ENCODE measurements around the gene NOD2. TPM values are rescaled to one million over a fixed set of nuclear protein-coding genes. Genes with fewer than 3 reads are reported as not detected.

The NOD2 gene
- total RNA-seq, 1 donor from 2014 or later, result 0.81 TPM

DNA sequence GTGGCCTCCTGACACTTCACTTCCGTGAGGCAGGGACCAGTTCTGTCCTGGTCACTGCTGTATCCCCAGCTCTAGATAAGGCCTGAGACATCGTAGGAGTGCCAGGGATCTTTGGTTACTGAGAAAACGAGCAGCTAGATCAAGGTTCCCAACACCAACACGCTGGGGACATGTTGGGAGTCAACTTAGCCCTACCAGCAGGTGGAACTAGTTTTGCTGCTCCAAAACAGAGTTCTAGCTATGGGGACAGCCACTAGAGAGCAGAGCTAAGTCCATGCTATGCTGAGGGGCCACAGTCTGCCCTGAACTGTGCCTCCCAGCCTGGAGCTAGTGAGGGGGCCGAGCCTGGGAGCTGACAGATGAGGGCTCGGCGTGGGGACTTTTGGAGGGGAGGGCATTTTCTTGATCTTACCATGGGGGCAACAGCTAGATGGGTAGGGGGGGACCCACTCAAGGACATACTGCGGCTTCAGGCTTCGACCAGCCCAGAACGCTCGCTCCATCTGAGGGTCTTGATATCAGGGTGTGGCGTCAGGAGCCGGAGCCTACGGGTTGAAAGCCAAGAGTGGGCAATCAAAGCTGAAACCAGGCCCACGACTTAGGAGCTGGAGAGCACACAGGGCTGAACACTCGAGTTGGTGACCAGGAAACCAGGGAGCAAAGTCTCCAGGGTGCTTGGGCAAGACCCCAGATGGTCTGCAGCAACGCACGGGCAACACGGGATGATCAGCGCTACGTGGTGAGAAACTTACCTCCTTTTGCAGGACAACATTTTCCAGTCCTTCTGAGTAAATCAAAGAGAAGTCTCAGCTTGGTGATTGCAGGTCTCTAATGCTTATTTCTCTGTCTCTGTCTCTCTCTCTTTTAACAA, 25.7 kb upstream of the NOD2 start:
- intact Hi-C loops (cut with DNase I), result loop anchor here (2.0 to 10.0 kb wide), 4 partner anchors 80 to 640 kb away; partner anchors contain the start of gene CNEP1R1
- ATAC-seq (no peak), DNase-seq (ENCODE audit: missing footprints) (no peak)

DNA sequence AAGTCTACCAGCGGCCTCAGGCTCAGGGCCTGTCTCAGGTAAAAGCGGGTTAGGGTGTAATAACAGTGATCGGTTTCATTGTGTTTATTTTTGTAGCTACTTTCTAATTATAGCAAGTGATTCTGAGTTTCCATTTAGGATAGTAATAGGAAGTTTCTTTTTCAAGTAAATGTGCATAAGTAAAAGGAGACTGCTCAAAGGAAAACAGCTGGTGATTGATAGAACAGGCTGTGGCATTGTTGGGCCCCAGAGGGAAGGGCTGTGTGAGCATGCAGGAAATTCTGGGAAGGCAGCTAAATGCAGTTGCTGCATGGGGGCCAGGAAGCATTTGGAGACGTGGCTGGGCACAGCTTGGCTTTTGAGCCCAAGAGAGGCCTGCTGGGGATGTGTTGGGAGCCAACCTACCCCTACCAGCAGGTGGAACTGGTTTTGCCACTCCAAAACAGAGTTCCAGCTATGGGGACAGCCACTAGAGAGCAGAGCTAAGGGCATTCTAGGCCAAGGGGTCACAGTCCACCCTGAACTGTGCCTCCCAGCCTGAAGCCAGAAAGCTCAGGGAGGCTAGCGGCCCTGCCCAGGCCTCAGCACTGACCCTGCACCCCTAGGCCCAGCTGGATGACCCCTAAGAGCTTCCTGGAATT, 24.9 kb upstream of the NOD2 start:
- intact Hi-C loops (cut with DNase I), result loop anchor here (5.0 to 10.0 kb wide), 3 partner anchors 79 to 641 kb away; partner anchors contain the start of gene CNEP1R1
- ATAC-seq (no peak), DNase-seq (ENCODE audit: missing footprints) (no peak)

DNA sequence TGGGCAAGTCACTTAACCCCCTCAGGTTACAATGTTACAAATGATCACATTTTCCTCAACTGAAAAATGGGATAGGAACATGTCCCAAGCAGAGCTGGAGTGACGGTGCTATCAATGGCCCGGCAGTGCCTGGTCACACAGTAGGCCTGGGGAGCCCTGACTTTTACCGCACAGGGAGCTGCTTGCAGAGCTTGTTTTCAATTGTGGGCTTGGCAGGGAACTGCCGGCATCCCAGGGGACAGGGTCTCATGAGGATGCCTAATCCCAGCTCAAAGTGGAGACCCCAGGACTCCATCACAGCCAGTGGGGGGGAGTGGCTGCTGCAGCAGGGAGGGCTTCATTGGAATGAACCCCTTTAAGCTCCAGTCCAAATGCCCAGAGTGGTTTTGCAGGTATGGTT, 23.7 kb upstream of the NOD2 start:
- DNase-seq (ENCODE audit: missing footprints), result no peak
- intact Hi-C loops (cut with DNase I), result loop anchor here (5.0 to 10.0 kb wide), 3 partner anchors 78 to 642 kb away; partner anchors contain the start of gene CNEP1R1
- ATAC-seq, result no peak

DNA sequence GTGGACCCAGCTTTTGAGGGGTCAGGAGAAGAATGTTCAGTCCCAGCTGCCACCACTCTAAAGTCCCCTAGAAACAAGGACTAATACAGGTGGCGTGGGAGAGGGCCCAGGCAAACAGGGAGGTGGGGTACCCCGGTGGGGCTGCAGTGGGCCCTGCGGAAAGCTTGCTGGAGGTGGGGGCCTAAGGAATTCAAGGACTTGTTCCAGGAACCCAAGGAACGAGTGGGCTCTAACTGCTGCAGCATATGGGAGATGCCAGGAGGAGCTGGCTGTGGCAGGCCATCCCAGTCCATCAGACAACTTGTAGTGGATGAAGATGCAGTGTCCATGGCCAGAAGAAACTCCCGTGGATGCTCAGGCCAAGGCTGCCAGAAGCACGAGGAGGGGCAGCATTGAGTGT, 22.9 kb upstream of the NOD2 start:
- intact Hi-C loops (cut with DNase I), result no loop called here
- no peak for ATAC-seq
- DNase-seq (ENCODE audit: missing footprints), result no peak

DNA sequence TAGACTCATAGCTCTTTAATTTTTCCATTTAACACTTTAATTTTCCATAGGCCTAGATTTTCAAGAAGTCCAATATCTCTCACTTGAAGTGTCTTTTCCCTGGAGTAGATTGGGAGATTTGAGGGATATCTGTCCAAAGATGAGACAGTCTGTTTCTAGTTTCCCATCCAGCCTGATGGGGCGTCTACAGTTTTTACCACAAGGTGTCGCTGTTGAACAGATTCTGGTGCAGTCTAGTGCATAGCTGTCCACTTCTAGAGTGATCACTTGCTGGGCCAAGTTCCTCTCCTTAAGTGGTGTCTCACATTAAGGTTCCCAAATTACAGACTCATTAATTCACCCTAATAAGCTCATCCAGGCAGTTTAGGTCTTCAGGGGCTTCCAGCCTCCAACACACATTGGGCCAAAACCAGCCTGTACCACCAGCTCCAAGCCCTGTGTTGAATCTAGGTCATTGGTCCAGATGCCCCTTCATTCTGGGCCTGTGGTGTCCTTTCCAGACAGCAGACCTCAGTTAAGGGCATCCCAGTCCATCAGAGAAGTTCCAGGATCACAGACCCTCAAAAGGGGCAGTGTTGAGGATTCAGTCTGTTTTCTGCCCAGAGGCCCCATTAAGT, 21.7 kb upstream of the NOD2 start:
- no peak for ATAC-seq
- intact Hi-C loops (cut with DNase I), result no loop called here
- DNase-seq (ENCODE audit: missing footprints), result no peak

DNA sequence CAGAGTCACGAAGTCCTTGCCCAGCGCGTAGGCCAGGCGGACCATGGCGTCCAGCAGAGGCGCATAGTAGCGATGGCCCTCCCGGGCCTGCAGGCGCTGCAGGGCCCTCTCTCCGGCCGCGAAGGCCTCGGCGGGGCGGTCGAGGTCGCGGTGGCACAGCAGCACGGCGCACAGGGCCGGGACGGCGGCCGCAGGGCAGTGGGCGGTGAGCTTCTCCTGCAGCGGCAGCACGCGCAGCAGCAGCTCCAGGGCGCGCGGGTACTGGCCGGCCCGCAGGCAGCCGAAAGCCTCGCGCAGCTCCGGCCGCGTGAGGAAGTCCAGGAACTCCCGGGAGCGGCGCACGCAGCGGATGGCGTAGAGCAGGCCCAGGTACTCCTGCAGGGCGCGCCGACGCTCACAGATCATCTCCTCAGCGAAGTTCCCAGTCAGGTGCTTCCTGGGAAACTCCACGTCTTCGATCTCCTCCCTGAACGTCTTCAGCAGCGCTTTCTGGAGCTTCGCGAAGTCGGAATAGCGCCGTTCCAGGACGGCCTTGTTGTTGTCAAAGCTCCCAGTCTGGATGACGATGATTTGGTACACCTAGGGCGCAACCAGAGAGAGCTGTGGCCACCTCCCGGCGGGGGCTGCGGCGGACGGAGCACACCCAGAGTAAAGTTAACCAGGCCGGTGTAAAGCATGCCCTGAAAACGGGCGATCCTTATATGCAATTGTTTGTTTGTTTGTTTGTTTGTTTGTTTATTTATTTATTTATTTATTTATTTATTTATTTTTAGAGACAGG, 19.7 kb upstream of the NOD2 start:
- ATAC-seq (no peak), DNase-seq (ENCODE audit: missing footprints) (no peak)
- intact Hi-C loops (cut with DNase I), result no loop called here

DNA sequence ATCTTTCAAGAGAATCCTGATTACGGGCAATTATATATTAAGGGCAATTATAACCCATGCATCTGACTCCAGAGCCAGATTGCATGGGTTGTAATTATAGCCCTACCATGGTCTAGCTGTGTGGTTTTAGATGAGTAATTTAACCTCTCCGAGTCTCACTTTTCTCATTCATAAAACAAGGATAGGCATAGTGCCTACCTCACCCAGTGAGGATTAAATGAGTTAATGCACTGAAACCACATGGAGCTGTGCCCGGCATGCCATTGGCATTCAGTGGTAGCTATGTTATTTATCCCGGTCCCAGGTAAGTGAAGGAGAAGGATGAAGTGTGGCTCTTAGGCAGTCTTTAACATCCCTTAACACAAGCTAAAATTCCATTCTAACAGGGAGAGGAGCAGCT, 18.6 kb upstream of the NOD2 start:
- ATAC-seq (no peak), DNase-seq (ENCODE audit: missing footprints) (no peak)
- intact Hi-C loops (cut with DNase I), result no loop called here

DNA sequence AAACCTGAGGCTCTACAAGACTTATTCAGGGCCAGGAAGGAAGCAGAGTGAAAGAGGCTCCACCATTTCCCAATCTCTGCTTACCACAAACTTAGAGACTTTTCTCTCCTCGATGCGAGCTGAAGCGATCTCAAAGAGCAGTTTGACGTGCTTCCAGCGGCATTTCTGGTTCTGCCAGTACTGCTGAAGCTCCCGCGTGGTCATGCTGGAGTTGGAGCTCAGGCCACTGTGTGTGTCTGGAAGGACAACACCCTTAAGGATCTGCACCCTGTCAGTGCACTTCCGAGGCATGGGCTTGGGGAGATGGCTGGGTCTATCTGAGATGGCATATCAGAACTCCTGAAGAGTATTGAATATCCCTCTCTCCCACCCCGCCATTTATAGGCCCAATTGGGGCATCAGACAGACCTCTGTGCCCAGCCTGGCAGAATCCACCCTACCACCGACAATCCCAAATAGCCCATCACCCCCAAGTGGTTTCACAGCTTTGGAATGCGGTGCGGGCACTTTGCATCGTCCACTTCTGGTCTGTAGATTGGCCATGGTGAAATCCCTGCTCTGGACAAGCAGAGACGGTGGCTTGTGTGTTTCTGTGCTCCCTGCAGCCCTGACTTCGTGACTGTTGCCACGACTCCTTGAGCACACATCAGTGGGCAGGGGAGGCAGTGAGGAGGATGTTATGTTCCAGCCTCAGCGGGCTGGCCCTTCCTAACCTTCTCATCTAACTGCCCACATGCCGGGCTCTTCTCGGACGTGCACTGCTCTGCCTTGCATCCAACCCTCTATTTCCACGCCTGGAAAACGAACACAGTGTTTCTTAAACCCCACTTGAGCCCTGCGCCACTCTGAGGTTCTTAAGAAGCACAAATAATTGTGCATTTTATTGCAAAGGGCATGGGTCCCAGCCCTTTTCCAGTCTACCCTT, 17.5 kb upstream of the NOD2 start:
- DNase-seq (ENCODE audit: missing footprints) (no peak), ATAC-seq (no peak)
- intact Hi-C loops (cut with DNase I), result no loop called here

DNA sequence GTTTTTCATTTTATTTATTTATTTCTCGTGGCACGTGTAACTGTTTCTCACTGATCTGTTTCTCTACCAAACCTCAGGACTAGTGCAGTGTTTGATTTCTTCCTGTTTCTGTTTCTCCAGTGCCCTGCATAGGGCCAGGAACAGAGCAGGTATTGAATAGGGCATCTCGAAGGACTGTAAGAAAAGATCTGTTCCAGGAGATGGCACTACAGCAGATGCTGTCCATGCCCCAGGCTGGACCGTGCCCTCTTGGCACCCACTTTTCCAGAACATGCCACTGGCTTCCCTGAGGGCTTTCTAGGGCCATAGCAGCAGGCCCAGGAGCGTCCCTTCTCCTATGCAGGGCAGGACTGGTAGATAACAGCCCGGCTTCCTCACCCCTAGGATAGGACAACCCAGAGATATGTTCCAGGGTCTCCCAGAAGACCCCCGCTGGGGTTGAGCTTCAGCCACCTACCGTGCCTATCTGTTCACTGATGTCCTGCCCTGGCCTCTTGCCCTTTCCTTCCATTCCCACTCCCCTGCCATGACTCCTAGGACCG, 16.7 kb upstream of the NOD2 start:
- no peak for ATAC-seq
- no peak for DNase-seq (ENCODE audit: missing footprints)
- intact Hi-C loops (cut with DNase I), result no loop called here

DNA sequence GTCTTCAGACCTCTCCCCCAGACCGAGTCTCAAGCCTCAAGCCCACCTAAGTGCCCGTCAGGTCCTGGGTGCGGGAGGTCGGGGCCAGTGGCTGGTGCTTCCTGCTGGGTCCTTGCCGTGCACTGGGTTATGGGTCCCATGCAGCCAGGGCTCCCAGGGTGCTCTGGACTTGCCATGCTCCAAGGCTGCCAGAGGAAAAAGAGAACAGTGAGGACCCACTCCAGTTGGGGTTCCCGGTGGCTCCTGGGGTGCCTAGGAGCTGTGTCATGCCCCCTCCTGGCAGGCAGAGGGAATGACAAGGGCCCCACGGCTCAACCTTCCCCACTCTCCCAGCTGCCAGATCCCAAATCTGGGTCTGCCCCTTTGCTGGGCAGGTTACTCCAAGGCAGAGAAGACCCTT, 16.1 kb upstream of the NOD2 start:
- no peak for DNase-seq (ENCODE audit: missing footprints)
- no peak for ATAC-seq
- intact Hi-C loops (cut with DNase I), result no loop called here

DNA sequence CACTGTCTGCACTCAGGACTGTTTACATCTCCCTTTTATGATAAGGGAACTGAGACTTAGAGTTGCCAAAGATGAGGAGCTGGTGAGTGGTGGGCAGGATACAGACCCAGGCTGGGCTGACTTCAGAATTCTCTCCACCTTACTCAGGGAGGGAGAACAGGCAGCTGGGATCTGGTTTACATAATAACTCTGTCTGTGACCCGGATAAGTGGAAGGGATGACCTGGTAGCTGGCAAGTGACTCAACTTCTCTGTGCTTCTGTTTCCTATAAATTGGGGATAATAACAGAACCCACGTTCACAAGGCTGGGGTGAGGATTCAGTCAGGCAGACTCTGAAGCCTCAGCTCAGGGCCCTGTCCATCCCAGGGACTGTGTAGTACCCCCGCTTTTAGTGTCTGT, 14.9 kb upstream of the NOD2 start:
- intact Hi-C loops (cut with DNase I), result no loop called here
- ATAC-seq, result no peak
- DNase-seq (ENCODE audit: missing footprints), result no peak

DNA sequence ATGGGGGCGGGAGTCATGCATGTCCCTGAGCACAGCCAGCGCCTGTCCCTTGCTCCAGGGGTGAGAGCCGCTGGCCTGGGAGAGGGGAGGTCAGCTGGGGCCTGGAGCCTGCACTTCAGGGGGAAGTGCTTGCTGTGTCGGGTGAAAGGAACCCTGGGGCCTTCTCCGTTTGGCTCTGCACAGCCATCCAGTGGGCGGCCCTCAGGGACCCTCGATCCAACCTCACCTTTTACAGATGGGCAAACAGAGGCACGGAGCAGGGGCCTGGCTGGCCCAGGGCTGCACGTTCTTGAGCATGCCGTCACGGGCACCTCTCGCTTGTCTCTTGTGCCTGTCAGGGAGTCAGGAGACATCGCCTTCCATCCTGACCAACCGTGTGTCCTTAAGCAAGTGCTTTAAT, 14.1 kb upstream of the NOD2 start:
- DNase-seq (ENCODE audit: missing footprints), result no peak
- intact Hi-C loops (cut with DNase I), result no loop called here
- ATAC-seq, result no peak

DNA sequence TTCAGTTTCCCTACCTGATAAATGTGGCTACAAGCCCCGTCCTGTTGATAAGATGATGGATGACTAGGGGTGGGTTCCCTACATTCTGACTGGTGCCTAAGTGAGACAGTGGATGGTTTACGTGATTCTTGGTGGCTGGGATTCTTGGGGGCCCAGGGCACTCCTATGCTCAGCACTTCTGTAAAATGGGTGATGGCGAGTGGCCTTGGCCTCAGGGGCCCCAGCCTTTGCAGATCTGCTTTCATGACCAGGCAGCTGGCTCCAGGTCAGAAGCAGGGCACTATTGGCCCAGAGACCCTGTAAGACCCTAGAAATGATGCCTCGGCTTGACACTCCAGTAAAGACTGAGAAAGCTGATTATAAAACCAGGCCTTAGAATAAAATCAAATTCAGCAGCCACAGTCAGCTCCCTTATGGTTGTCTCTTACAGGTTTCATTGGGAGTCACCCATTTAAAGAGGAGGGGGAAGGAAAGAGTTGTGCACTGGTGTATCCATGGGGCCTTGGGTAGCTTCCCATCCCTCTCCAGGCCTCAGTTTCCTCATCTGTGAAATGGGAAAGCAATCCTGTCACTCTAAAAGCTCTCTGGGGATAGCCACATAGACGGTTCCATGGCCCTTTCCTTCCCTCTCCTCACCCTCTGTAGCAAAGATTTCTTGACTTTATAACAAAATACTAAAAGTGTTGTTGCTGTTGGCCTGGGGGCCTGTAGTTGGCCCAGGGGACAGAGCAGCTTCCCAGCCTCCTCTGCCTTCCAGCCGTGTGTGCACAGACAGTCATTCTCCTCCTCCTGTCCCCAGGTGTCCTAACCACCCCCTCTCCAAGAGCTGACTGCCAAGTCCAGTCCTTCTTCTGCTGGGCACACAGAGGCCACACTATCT, 13.5 kb upstream of the NOD2 start:
- no peak for ATAC-seq
- no peak for DNase-seq (ENCODE audit: missing footprints)
- intact Hi-C loops (cut with DNase I), result no loop called here

DNA sequence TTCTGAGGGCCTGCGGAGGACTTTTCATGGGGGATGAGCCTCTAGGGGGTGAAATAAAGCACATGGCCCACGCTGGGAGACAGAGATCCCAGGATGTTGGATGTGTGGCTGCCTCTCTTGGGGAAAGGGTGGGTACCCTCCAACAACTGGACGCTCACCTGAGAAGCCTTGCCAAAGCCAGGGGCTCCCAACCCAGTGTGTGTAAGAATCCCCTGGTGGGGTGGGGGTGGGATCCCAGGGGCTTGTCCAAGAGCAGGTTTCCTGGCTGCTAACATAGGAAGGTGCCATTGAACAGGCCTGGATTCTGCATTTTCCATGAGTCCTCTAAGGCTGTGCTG, 12.9 kb upstream of the NOD2 start:
- intact Hi-C loops (cut with DNase I), result no loop called here
- no peak for ATAC-seq
- DNase-seq (ENCODE audit: missing footprints), result no peak

DNA sequence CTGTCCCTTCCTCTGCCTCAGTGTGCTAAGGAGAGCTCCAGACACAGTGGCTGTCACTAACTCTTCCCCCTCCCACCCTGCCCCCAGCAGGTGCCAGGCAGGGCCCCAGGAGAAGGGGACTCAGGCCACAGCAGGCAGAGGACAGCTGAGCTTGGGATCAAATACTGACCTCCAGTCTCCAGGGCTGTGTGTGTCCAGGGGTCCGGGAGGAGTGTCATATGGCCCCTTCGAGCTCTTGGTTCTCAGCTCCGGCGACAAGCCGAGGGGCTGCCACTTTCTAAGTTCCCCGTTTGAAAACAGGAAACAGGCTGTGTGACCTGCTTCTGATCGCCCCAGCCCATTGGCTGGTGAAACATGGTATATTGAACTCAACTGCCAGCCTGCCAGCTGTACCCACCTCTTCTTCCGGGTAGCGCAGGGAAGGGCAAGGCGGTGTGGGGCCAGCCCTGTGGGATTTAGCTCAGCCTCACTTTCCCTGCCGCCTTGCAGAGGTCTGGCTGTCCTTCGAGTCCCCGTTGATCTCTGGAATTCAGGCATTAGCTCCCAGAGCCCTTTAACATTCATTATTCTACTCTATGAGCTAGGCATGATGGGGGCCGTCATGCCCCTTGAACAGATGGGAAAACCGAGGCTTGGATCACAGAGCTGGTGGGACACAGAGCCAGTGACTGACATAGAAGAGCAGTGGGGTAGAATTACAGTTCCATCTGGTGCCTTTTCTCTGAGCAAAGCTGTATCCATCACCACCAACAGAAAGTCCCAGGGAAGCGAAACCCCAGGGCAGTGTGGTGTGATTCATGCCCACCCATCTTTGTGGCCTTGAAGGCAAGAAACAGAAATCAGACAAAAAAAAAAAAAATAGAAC, 12.2 kb upstream of the NOD2 start, which contains the start of gene SNX20:
TSS of gene SNX20 (minus strand) at position 292 of the 865 bp plus-strand sequence. CDS start 3,786 bp downstream, outside the sequence.
- ATAC-seq, result peak; percentile 40
- DNase-seq (ENCODE audit: missing footprints), result peak; percentile 82
- intact Hi-C loops (cut with DNase I), result no loop called here
